ENCODE results near the gene SPTBN2. TPM values are rescaled to one million over a fixed set of nuclear protein-coding genes. Genes with fewer than 3 reads are reported as not detected.

SPTBN2 gene
- total RNA-seq, 4 donors from 2014 or later: 435 to 663 (median 597) TPM

DNA sequence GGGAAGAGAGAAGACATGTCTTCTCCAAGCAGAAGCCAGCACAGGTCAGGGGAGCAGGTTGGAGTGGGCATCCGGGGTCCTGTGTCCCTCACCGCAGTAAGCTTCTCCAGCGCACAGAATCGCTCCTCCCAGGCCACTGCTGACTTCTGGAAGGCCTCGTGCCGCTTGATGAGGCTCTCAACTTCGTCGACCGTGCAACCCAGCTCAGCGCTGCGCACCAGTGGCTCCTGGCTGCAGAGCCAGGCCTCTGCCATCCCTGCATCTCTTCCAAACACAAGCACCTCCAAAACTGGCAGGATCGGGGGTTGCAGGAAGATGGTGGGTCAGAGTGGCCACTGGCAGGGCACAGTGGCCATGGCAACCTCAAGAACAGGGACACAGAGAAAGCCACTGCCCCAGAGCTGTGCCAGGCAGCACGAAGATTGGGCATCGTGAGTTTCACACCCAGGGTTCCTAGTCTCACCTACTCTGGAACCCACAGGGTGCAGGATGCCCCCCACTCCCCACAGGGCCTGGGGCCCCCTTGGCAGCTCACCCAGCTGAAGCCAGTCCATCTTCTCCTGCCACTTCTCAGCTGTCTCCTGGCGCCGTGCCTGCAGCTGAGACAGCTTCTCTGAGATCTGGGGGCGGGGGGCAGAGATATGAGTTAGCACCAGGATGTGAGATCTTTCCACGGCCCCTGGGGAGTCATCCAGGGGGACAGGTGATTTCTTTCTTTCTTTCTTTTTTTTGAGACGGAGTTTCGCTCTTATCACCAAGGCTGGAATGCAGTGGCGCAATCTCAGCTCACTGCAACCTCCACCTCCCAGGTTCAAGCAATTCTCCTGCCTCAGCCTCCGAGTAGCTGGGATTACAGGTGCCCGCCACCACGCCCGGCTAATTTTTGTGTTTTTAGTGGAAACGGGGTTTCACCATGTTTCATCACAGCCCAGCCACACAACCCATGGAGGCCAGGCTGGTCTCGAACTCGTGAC lies 40.2 kb downstream of the SPTBN2 start:
- intact Hi-C loops (cut with DNase I; ENCODE audit: low total_unique reads): no loop called here
- TF ChIP-seq, protein P1, sequence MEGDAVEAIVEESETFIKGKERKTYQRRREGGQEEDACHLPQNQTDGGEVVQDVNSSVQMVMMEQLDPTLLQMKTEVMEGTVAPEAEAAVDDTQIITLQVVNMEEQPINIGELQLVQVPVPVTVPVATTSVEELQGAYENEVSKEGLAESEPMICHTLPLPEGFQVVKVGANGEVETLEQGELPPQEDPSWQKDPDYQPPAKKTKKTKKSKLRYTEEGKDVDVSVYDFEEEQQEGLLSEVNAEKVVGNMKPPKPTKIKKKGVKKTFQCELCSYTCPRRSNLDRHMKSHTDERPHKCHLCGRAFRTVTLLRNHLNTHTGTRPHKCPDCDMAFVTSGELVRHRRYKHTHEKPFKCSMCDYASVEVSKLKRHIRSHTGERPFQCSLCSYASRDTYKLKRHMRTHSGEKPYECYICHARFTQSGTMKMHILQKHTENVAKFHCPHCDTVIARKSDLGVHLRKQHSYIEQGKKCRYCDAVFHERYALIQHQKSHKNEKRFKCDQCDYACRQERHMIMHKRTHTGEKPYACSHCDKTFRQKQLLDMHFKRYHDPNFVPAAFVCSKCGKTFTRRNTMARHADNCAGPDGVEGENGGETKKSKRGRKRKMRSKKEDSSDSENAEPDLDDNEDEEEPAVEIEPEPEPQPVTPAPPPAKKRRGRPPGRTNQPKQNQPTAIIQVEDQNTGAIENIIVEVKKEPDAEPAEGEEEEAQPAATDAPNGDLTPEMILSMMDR (IDR thresholded peaks at IDR 0.05): no peak
- TF ChIP-seq POLR2A (IDR thresholded peaks at IDR 0.05): no peak
- 86 to 88% methylated on average over 28 of the region's 28 CpGs for WGBS, 2 donors
- H3K4me3 ChIP-seq (ENCODE audit: low read depth, poor library complexity, severe bottlenecking): no peak overlapping the region
- no peak for DNase-seq (ENCODE audit: low spot score in 2 of 2)

GRCh38 chr11:66687831-66688281 lies 41.2 kb downstream of the SPTBN2 start:
- no peak for DNase-seq (ENCODE audit: low spot score in 2 of 2)
- WGBS, 2 donors: 54 to 69% methylated on average over 13 of the region's 13 CpGs
- TF ChIP-seq, protein P1 (IDR thresholded peaks at IDR 0.05): no peak
- no peak for TF ChIP-seq POLR2A (IDR thresholded peaks at IDR 0.05)
- intact Hi-C loops (cut with DNase I; ENCODE audit: low total_unique reads): no loop called here
- no peak overlapping the region for H3K4me3 ChIP-seq (ENCODE audit: low read depth, poor library complexity, severe bottlenecking)

DNA sequence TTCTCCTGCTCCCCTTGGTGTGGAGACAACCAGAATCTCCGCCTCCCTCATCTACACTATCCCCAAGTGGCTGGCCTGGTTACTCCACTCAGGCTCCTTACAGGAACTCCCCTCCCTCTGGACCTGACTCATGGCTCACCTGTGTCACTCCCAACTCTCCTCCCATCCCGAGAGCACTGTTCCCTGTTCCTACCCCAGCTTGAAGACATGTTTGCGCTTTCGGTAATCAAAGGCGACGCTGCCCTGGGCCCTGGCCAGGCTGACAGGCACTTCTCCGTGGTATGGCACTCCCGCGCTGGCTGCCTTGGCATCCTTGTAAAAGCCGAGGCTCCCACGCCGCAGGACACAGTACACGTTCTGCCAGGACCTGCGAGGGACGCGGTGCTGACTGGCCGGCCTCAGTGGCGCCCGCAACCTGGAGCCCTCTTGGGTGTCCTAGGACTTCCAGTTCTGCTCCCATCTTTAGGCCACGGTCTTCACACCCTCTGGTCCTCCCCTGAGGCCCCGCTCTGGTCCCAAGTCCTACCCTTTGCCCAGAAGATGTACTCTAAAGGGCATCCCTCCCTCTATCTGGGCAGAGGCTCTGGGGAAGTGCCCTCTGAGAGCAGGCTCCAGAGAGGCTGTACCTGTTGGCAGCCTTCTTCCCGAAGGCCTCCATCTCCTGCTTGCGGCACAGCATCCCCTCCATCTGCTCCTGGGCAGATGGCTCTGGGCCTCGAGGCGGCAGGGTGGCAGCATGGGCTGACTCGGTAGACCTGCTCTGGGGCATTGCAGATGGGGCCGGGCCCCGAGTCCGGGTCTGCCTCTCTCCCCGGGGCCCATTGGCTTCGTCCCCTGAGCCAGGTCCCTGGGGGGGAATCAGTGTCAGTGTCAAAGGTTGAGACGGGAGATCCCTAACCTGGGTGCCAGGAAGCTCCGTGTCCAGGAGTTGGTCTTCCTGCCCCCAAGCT lies 41.9 kb downstream of the SPTBN2 start:
- peak; percentile 54 to 88 for DNase-seq (ENCODE audit: low spot score in 2 of 2)

DNA sequence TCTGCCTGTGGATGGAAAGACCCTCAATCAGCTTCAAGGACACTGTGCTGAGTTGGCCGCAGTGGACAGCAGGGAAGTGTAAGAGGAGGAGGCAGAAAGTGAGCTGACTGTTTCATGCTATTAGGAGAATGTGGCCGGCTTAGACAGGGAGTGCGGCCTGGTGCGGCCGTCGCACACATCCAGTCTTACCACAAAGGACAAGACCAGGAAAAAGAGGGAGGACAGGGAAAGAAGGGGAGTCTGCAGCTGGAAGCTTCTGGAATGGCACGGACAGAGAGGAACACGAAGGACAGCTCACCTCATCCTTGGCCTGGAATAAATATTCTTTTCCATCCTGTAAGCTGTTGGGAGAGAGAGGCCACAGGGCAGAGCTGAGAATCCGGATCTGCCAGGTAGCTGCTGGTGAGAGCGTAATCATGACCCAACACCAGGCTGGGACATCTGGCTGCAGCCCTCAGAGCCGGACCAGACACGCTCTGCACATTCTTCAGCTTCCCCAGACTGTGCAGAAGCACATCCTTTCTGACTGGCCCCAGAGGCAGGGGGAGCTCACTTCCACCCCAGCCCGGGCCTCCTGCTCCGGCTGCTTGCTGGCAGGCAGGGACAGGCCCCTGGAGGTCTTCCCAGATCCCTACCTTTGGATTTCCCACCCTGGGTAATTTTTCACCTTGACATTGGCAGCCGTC lies 42.8 kb downstream of the SPTBN2 start:
- WGBS, 2 donors: 63% methylated on average over 15 of the region's 15 CpGs
- TF ChIP-seq, protein P1 (IDR thresholded peaks at IDR 0.05): no peak
- no peak for TF ChIP-seq POLR2A (IDR thresholded peaks at IDR 0.05)
- intact Hi-C loops (cut with DNase I; ENCODE audit: low total_unique reads): no loop called here
- no peak for DNase-seq (ENCODE audit: low spot score in 2 of 2)
- H3K4me3 ChIP-seq (ENCODE audit: low read depth, poor library complexity, severe bottlenecking): no peak overlapping the region

More for the DNA sequence above, 41.9 kb downstream of the SPTBN2 start:
- WGBS, 2 donors: 56 to 66% methylated on average over 26 to 27 of the region's 33 CpGs
- TF ChIP-seq, protein P1 (IDR thresholded peaks at IDR 0.05): no peak
- TF ChIP-seq POLR2A (IDR thresholded peaks at IDR 0.05): no peak
- H3K4me3 ChIP-seq (ENCODE audit: low read depth, poor library complexity, severe bottlenecking): no peak overlapping the region
- intact Hi-C loops (cut with DNase I; ENCODE audit: low total_unique reads): no loop called here
